ENCODE results near the gene NDUFAF2.

GRCh38 chr5:61055434-61056006 lies 110.5 kb downstream of the NDUFAF2 start:
- TF ChIP-seq, protein P1, sequence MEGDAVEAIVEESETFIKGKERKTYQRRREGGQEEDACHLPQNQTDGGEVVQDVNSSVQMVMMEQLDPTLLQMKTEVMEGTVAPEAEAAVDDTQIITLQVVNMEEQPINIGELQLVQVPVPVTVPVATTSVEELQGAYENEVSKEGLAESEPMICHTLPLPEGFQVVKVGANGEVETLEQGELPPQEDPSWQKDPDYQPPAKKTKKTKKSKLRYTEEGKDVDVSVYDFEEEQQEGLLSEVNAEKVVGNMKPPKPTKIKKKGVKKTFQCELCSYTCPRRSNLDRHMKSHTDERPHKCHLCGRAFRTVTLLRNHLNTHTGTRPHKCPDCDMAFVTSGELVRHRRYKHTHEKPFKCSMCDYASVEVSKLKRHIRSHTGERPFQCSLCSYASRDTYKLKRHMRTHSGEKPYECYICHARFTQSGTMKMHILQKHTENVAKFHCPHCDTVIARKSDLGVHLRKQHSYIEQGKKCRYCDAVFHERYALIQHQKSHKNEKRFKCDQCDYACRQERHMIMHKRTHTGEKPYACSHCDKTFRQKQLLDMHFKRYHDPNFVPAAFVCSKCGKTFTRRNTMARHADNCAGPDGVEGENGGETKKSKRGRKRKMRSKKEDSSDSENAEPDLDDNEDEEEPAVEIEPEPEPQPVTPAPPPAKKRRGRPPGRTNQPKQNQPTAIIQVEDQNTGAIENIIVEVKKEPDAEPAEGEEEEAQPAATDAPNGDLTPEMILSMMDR (IDR thresholded peaks at IDR 0.05), result peak; percentile 9 to 55 (median 36)
- TF ChIP-seq EP300 (IDR thresholded peaks at IDR 0.05), result no peak

All from gastroesophageal sphincter (tissue), 3 donors.